ENCODE measurements around the gene ZYX. TPM values are rescaled to one million over a fixed set of nuclear protein-coding genes. Genes with fewer than 3 reads are reported as not detected.

Gene ZYX
- total RNA-seq, 1 experiment from 2014 or later: 179 TPM

DNA sequence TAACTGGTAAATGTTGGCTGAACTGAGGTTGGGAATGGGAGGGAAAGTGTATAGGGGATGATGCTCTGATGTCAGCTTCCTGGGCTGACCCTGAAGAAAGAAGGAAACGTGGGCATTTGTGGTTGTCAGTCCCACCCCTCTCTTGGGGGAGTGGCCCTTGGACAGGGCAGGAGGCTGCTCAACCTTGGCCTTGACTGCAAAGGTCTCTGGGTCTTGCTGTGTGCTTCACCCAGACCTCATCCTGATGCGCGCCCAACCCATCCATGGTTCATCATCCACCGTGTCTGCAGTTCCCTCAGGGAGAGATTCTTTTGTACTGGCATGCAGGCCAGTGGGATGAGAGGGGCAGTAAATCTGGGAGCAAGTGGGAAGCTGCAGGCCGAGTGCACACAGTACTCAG lies 4.7 kb upstream of the ZYX start (continued):
- TF ChIP-seq, protein P1, sequence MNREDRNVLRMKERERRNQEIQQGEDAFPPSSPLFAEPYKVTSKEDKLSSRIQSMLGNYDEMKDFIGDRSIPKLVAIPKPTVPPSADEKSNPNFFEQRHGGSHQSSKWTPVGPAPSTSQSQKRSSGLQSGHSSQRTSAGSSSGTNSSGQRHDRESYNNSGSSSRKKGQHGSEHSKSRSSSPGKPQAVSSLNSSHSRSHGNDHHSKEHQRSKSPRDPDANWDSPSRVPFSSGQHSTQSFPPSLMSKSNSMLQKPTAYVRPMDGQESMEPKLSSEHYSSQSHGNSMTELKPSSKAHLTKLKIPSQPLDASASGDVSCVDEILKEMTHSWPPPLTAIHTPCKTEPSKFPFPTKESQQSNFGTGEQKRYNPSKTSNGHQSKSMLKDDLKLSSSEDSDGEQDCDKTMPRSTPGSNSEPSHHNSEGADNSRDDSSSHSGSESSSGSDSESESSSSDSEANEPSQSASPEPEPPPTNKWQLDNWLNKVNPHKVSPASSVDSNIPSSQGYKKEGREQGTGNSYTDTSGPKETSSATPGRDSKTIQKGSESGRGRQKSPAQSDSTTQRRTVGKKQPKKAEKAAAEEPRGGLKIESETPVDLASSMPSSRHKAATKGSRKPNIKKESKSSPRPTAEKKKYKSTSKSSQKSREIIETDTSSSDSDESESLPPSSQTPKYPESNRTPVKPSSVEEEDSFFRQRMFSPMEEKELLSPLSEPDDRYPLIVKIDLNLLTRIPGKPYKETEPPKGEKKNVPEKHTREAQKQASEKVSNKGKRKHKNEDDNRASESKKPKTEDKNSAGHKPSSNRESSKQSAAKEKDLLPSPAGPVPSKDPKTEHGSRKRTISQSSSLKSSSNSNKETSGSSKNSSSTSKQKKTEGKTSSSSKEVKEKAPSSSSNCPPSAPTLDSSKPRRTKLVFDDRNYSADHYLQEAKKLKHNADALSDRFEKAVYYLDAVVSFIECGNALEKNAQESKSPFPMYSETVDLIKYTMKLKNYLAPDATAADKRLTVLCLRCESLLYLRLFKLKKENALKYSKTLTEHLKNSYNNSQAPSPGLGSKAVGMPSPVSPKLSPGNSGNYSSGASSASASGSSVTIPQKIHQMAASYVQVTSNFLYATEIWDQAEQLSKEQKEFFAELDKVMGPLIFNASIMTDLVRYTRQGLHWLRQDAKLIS (CRISPR knock-in tag; IDR thresholded peaks at IDR 0.05; ENCODE audit: borderline replicate concordance): no peak
- TF ChIP-seq, protein P2, sequence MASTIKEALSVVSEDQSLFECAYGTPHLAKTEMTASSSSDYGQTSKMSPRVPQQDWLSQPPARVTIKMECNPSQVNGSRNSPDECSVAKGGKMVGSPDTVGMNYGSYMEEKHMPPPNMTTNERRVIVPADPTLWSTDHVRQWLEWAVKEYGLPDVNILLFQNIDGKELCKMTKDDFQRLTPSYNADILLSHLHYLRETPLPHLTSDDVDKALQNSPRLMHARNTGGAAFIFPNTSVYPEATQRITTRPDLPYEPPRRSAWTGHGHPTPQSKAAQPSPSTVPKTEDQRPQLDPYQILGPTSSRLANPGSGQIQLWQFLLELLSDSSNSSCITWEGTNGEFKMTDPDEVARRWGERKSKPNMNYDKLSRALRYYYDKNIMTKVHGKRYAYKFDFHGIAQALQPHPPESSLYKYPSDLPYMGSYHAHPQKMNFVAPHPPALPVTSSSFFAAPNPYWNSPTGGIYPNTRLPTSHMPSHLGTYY (CRISPR knock-in tag; IDR thresholded peaks at IDR 0.05): no peak
- TF ChIP-seq, protein P3, sequence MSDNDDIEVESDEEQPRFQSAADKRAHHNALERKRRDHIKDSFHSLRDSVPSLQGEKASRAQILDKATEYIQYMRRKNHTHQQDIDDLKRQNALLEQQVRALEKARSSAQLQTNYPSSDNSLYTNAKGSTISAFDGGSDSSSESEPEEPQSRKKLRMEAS (CRISPR knock-in tag; IDR thresholded peaks at IDR 0.05): no peak
- TF ChIP-seq ZNF396 (CRISPR knock-in tag; IDR thresholded peaks at IDR 0.05; ENCODE audit: borderline replicate concordance): no peak
- TF ChIP-seq MYBL2 (CRISPR knock-in tag; IDR thresholded peaks at IDR 0.05): no peak

DNA sequence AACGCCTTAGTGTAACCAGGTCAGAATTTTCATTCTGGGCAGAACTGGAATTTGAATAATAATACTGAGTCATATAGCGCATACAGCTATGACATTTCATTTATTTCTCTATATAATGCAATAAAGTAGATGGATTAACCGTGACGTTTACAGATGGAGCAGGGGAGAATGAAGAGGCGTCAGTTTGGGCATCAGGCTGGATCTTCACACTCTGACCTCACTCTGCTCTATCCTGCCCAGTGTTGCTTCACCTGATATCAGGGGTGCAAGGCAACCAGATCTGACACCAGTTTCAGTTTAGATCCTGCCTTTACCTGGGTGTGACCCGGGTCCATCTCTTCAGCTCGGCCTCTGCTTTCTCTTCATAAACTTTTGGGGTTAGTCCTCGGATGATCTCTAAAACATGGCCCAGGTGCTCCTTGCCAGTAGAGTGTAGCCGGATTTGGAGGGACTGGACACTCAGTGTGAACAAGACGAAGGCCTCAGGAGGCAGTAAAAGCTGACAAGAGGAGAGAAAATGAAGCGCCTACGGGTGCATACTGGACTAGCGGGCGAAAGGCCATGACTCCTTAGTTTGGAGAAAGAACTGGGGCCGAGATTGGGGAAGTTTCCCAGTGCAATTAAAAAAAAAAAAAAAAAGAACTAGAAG lies 1.4 kb upstream of the ZYX start:
- TF ChIP-seq NFYB (CRISPR knock-in tag; conservative IDR thresholded peaks at IDR 0.05; ENCODE audit: low read depth) (no peak), TEAD4 (CRISPR knock-in tag; IDR thresholded peaks at IDR 0.05) (peak; percentile 33; the same call in 1 of the 2 replicates), JUN (CRISPR knock-in tag; IDR thresholded peaks at IDR 0.05) (0 out of 2 replicates have a peak, but pooled peaks have one; percentile 6)
- POLR2A ChIA-PET: interaction anchor here (0.7 to 2.0 kb wide), 7 partner anchors 8 to 28 kb away, joined by 3 to 16 read pairs (median 3); partner anchors contain the start of gene FAM131B

DNA sequence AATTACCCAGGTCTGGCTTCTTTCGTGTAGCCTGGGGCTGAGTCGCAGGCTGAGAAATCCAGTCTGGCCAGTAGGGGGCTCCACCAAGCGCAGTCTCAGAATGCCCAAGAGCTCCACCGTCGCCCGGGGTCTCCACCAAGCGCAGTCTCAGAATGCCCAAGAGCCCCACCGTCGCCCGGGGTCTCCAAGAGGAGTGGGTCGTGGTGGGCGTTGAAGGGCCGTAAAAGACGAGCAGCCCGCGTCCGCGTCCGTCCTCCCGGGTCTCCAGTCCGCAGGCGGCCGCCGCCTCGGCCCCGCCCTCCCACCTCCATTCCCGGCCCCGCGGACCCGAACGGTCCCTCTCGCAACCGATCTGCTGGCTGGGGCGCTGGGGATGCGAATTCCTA lies 892 bp upstream of the ZYX start:
- CTCF ChIA-PET: interaction anchor here (0.7 to 2.3 kb wide), 39 partner anchors 8 to 1662 kb away, joined by 3 to 68 read pairs (median 4); partner anchors contain the start of genes CLCN1, EPHA1, FAM131B and GSTK1
- ATAC-seq (peak; percentile 49), DNase-seq (ENCODE audit: low spot score) (peak; percentile 89)
- TF ChIP-seq FOXK1 (CRISPR knock-in tag; IDR thresholded peaks at IDR 0.05) (0 out of 2 replicates have a peak, but pooled peaks have one; percentile 11), GTF2I (CRISPR knock-in tag; conservative IDR thresholded peaks at IDR 0.05) (0 out of 2 replicates have a peak, but pooled peaks have one; percentile 4), CREM (CRISPR knock-in tag; IDR thresholded peaks at IDR 0.05) (no peak), OVOL2 (CRISPR knock-in tag; IDR thresholded peaks at IDR 0.05; ENCODE audit: borderline replicate concordance) (no peak), ZNF138 (CRISPR knock-in tag; conservative IDR thresholded peaks at IDR 0.05) (no peak), PRRX2 (CRISPR knock-in tag; IDR thresholded peaks at IDR 0.05) (no peak), JUN (CRISPR knock-in tag; IDR thresholded peaks at IDR 0.05) (0 out of 2 replicates have a peak, but pooled peaks have one; percentile 9), ZBTB21 (CRISPR knock-in tag; IDR thresholded peaks at IDR 0.05; ENCODE audit: borderline replicate concordance) (no peak)
- TF ChIP-seq, protein P4, sequence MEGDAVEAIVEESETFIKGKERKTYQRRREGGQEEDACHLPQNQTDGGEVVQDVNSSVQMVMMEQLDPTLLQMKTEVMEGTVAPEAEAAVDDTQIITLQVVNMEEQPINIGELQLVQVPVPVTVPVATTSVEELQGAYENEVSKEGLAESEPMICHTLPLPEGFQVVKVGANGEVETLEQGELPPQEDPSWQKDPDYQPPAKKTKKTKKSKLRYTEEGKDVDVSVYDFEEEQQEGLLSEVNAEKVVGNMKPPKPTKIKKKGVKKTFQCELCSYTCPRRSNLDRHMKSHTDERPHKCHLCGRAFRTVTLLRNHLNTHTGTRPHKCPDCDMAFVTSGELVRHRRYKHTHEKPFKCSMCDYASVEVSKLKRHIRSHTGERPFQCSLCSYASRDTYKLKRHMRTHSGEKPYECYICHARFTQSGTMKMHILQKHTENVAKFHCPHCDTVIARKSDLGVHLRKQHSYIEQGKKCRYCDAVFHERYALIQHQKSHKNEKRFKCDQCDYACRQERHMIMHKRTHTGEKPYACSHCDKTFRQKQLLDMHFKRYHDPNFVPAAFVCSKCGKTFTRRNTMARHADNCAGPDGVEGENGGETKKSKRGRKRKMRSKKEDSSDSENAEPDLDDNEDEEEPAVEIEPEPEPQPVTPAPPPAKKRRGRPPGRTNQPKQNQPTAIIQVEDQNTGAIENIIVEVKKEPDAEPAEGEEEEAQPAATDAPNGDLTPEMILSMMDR (IDR thresholded peaks at IDR 0.05): peak; percentile 97
- TF ChIP-seq, protein P5, sequence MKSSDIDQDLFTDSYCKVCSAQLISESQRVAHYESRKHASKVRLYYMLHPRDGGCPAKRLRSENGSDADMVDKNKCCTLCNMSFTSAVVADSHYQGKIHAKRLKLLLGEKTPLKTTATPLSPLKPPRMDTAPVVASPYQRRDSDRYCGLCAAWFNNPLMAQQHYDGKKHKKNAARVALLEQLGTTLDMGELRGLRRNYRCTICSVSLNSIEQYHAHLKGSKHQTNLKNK (CRISPR knock-in tag; IDR thresholded peaks at IDR 0.05): no peak
- Mint-ChIP-seq H3K27me3 (ENCODE audit: low read depth) (no peaks in the 10 kb centered on the region), H3K27ac (no peak overlapping the region), H3K9me3 (no peaks in the 10 kb centered on the region), H3K4me1 (peaks cover 34% of the 10 kb centered on the region), H3K4me3 (peak overlapping the region; percentile 76), H3K36me3 (peaks cover 5% of the 10 kb centered on the region)
- POLR2A ChIA-PET: interaction anchor here (0.7 to 2.0 kb wide), 7 partner anchors 8 to 27 kb away, joined by 3 to 16 read pairs (median 3); partner anchors contain the start of gene FAM131B

More for the DNA sequence above, 1.4 kb upstream of the ZYX start:
- H3K4me3 Mint-ChIP-seq: peak overlapping the region; percentile 76
- peaks cover 5% of the 10 kb centered on the region for H3K36me3 Mint-ChIP-seq
- peak overlapping the region; percentile 39 for H3K27ac Mint-ChIP-seq
- DNase-seq (ENCODE audit: low spot score) (no peak), ATAC-seq (peak; percentile 0; the same call in 1 of the 2 replicates)
- no peaks in the 10 kb centered on the region for H3K27me3 Mint-ChIP-seq (ENCODE audit: low read depth)
- no peaks in the 10 kb centered on the region for H3K9me3 Mint-ChIP-seq
- peaks cover 39% of the 10 kb centered on the region for H3K4me1 Mint-ChIP-seq
- CTCF ChIA-PET: interaction anchor here (0.7 to 2.3 kb wide), 39 partner anchors 8 to 1662 kb away, joined by 3 to 68 read pairs (median 4); partner anchors contain the start of genes CLCN1, EPHA1, FAM131B and GSTK1

All from WTC11 (cell line).